Kasumi-1 (cell line): ENCODE measurements around the gene VAMP1.
"Not testable (repeated sequence)": the region's sequence is repeated elsewhere in the genome, so short reads cannot be mapped to it uniquely, and the experiment has no call there.

Source experiments
- DNase-seq, 2 experiments: peaks; one replicate each; lab custom pipeline; 2025; lab: John Stamatoyannopoulos, UW

Gene VAMP1

DNA sequence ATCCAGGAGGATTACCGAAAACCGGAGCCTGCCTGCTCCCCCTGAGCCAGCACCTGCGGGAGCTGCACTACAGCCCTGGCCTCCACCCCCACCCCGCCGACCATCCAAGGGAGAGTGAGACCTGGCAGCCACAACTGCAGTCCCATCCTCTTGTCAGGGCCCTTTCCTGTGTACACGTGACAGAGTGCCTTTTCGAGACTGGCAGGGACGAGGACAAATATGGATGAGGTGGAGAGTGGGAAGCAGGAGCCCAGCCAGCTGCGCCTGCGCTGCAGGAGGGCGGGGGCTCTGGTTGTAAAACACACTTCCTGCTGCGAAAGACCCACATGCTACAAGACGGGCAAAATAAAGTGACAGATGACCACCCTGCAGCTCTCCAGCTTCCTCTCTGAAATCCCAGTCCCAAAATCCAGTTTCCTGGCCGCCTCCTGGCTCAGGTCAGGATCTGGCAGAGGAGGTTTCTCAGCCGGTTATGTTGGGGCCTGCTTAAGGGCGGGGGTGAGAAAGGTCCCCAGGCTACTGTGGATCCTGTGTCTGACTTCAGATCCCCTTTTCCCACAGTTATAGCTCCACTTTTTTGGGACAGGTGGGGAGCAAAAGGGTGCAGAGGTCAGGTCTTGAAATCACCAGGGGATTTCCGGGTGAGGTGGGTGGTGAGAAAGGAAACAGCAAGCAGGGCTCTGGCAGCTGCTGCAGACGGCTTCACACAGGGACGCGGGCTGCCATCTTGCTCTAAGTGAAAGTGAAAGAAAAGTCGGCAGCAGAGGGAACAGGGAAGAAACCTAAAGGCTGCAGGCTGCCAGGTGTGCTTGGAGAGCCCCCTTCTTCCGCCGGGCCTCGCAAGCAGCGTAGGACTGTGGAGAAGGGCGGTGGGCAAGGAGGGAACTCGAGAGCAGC, 18.9 kb downstream of the VAMP1 start, which contains the start of gene TAPBPL:
TSS of gene TAPBPL (plus strand) at position 695 of the 897 bp plus-strand sequence. CDS start 207 bp downstream, outside the sequence.
- peak; percentile 58 to 69 for DNase-seq

- DNase-seq: no peak
Measured at GRCh38 chr12:6450869-6451347, 19.6 kb downstream of the VAMP1 start.

DNA sequence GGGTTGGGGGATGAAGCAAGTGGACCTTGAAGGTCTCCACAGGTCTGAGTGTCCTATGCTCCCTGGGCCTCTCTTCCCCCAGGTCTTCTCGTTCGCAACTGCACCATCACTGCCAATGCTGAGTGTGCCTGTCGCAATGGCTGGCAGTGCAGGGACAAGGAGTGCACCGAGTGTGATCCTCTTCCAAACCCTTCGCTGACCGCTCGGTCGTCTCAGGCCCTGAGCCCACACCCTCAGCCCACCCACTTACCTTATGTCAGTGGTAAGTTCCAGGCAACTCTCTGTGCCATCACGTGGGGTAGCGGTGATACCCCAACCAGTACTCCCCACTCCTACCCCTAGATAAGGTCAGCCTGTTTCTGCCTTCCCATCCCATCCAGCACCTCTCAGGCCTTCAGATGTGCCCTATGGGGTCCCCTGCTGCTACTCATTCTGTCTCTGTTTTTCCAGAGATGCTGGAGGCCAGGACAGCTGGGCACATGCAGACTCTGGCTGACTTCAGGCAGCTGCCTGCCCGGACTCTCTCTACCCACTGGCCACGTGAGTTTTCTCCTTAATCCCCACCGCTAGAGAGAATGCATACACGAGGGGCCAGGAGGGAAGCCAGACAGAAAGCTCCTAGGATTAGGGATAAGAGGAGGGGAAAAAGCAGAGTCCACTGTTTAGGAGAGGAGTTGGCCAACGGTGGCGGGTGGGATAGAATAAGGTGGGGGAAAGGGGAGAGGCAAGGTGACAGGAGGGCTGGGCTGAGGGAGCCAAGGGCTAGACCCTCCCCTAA, 20.2 kb downstream of the VAMP1 start:
- DNase-seq: no peak

DNA sequence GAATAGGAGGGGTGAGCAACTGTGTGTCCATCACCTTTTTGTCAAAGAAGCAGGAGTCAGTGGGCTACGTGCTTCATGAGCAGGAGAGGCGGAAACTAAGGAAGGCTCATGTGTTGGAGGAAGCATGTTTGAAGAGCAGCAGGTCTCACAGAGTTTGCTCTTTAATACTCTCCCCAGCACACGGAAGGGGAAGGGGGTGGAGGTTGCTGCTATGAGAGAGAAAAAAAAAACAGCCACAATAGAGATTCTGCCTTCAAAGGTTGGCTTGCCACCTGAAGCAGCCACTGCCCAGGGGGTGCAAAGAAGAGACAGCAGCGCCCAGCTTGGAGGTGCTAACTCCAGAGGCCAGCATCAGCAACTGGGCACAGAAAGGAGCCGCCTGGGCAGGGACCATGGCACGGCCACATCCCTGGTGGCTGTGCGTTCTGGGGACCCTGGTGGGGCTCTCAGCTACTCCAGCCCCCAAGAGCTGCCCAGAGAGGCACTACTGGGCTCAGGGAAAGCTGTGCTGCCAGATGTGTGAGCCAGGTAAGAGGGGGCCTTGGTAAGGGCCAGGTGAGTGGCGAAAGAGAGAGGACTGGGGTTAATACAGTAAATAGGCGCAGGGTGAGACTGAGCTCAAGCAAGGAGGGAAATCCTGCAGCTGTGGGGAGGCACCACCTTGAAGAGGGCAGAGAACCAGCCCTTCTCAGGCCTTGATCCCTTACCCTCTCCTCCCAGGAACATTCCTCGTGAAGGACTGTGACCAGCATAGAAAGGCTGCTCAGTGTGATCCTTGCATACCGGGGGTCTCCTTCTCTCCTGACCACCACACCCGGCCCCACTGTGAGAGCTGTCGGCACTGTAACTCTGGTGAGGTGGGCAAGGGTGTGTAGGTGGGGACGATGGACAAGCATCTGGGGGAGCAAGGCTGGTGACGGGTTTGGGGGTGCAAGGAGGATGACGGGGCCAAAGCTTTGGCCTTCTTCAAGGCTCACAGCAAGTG, 25.5 kb downstream of the VAMP1 start, which contains the start of gene CD27:
TSS of gene CD27 (plus strand) at position 252 of the 985 bp plus-strand sequence. CDS start at position 393, 141 bp downstream.
- no peak for DNase-seq

DNA sequence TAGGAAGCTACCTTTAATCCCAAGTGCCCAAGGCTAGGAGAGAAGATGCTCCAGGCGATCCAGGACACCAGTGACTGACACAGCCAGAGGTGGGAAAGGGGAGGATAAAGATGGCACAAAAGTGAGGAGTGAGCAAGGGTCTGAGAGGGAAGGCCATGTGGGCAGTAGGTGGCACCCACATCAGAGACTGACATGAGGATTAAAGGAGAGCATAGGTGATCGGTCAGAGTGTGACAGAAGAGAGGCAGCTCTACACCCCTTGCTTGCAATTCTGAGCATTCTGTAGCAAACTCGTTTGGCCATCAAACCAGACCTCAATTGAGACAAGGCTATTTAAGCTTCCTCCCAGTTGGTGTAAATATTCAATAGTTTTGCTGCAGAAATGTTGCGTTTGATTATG, 26.4 kb downstream of the VAMP1 start:
- DNase-seq: no peak

GRCh38 chr12:6443361-6443983, 27.0 kb downstream of the VAMP1 start:
- DNase-seq: no peak

DNA sequence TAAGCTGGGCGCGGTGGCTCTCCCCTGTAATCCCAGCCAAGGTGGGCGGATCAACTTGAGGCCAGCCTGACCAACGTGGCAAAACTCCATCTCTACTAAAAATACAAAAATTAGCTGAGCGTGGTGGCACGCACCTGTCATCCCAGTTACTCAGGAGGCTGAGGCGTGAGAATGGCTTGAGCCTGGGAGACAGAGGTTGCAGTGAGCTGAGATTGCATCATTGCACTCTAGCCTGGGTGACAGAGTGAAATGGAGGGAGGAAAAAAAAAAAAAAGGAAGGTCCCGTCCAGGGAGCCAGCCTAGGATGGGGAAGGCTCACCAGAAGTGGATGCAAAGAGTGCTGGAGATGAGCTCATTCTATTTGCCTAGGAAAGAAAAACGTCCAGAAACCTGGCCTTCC, 27.6 kb downstream of the VAMP1 start:
- DNase-seq: no peak

- DNase-seq: no peak
Measured at GRCh38 chr12:6440391-6440790, 30.1 kb downstream of the VAMP1 start.

- DNase-seq: no peak
Measured at GRCh38 chr12:6438345-6438744, 32.1 kb downstream of the VAMP1 start.

GRCh38 chr12:6437586-6437985, 32.9 kb downstream of the VAMP1 start:
- no peak for DNase-seq

- DNase-seq: no peak
Measured at GRCh38 chr12:6435961-6436715, 34.3 kb downstream of the VAMP1 start.

DNA sequence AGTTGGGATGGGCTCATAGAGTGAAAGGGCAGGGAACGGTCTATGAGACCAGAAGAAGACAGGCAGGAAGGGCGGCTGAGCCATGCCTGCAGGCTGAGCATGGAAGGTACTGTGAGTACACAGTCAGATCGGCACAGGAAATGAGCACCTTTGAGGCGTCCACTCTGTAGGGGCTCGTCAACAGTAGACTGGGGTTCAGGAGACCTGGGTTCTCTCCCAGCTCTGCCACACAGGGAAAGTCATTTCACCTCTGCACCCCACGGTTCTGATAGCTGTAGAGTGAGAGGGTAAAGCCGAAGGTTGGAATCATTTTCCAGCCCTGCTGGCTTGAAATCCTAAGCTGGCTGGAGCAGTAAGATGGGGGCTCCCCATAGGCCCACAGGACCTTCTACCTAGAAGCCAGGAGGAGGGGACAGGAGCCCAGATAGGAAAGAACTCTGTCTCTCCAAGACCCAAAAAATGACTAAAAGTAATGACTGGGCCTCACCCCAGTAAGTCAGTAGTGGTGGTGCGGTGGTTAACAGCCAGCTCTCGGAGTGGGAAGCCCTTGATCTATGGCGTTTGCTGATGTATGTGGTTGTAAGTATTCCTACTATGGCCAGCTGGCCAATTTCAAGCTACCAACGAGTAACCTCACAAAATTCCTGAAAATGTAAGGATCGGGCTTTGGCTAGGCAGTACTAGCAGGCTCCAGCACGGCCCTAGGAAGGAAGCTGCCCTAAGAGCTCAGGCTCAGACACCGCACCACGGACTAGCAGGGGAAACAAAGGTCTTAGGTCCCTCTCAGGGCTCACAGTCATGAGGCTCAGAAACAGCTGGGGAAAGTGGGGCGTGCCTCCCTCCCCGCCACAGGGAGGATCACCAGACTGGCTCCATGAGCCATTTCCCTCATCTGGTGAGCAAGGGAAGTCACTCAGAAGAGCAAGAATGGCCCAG, 36.0 kb downstream of the VAMP1 start:
- DNase-seq: no peak

DNA sequence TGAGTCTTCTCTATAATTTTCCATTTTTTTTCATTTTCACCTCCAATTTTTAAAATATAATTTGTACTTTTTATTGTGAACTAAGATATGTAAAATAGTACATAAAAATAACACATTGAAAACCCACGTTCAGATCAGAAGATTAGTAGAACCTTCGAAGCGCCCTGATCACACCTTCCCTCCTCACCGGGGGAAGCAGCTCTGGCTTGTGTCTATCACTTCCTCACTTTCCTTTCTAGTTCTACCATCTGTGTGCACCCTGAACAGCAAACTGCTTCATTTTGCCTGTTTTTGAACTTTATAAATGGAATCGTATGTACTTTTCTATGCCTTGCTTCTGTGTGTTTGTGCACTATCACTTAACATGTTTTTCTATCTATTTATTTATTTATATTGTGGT, 37.5 kb downstream of the VAMP1 start:
- DNase-seq: no peak

GRCh38 chr12:6430124-6430989, 40.1 kb downstream of the VAMP1 start:
- no peak for DNase-seq

GRCh38 chr12:6428326-6428725, 42.2 kb downstream of the VAMP1 start:
- no peak for DNase-seq

DNA sequence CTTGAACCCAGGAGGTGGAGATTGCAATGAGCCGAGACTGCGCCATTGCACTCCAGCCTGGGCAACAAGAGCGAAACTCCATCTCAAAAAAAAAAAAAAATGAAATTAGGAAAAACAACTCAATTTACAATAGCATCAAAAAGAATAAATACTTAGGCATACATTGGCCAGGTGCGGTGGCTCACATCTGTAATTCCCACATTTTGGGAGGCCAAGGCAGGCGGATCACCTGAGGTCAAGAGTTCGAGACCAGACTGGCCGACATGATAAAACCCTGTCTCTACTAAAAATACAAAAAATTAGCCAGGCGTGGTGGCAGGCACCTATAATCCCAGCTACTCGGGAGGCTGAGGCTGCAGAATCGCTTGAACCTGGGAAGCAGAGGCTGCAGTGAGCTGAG, 42.7 kb downstream of the VAMP1 start:
- DNase-seq: not testable (repeated sequence)

DNA sequence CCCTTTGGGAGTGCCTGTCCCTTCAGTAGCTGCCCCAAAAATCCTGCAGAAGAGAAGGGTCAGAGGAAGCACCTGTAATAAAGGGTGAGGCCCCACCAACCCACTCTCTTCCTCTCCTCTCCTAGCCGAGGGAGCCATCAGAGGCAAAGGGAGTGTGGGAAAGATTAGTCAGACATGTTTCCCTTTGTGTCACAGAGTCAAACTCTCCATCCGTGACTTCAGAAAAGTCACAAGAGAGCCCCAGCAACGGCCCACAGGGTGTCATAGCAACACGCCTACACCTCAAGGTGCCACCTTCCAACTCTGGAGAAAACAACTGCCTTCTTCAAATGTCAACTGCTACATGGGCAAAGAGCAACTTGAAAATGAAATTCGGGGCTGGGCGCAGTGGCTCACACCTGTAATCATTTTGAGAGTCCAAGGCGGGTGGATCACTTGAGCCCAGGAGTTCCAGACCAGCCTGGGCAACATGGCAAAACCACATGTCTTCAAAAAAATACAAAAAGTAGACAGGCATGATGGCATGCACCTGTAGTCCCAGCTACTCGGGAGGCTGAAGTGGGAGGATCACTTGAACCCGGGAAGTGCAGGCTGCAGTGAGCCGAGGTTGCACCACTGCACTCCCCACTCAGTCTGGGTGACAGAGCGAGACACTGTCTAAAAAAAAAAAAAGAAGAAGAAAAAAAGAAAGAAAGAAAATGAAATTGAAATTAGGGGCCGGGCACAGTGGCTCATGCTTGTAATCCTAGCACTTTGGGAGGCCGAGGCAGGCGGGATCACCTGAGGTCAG, 43.4 kb downstream of the VAMP1 start:
- DNase-seq: no peak
